ENCODE results near the gene ATXN2.
"Not testable (repeated sequence)": the region's sequence is repeated elsewhere in the genome, so short reads cannot be mapped to it uniquely, and the experiment has no call there.

- TF ChIP-seq SPI1, POLR2A, POLR2AphosphoS5, TAF1, POU2F2 (IDR thresholded peaks at IDR 0.05; ENCODE audit: low read depth, low read length): not testable (repeated sequence)
These were observed 15.6 kb downstream of the ATXN2 start for GRCh38 chr12:111583506-111583905.
